ENCODE results near the gene ACYP2.

DNA sequence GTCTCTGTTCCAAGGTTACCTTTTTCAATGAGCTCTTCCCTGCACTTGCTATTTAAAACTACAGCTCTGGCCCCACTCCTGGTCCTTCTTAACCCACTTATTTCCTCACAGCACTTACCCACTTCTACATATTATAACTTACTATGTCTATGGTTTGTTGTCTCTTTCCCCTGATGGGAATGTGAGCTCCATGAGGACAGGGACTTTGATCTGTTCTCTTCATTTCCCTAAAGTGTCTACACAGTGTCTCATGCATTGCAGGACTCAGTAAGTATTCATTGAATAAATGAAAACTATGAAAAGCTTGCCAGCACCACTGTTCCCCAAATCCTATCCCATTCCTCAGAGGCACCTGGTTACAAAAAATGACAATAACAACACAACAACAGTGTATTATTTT lies 18.3 kb upstream of the ACYP2 start:
- TF ChIP-seq, protein P1, sequence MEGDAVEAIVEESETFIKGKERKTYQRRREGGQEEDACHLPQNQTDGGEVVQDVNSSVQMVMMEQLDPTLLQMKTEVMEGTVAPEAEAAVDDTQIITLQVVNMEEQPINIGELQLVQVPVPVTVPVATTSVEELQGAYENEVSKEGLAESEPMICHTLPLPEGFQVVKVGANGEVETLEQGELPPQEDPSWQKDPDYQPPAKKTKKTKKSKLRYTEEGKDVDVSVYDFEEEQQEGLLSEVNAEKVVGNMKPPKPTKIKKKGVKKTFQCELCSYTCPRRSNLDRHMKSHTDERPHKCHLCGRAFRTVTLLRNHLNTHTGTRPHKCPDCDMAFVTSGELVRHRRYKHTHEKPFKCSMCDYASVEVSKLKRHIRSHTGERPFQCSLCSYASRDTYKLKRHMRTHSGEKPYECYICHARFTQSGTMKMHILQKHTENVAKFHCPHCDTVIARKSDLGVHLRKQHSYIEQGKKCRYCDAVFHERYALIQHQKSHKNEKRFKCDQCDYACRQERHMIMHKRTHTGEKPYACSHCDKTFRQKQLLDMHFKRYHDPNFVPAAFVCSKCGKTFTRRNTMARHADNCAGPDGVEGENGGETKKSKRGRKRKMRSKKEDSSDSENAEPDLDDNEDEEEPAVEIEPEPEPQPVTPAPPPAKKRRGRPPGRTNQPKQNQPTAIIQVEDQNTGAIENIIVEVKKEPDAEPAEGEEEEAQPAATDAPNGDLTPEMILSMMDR (conservative IDR thresholded peaks at IDR 0.05; ENCODE audit: low read length) = no peak
- TF ChIP-seq EZH2phosphoT487 (IDR thresholded peaks at IDR 0.05; ENCODE audit: borderline replicate concordance) = no peak
